A549 (cell line): ENCODE results near the gene TFF3.

Experiments
- EP300 ChIP-seq, 2 experiments: fragments of >200 bp; sonication (Bioruptor Twin); formaldehyde crosslinking; IDR thresholded peaks; 2 replicates in 1 of 2; 3 replicates in 1 of 2; pipeline ENCODE4 v1.6.1; 2016 to 2017
- POLR2A ChIP-seq: IDR thresholded peaks from 2 replicates; pipeline ENCODE4 v1.6.1; 2012; ENCODE audit warnings: mild to moderate bottlenecking, low read length

GRCh38 chr21:42264245-42265195 is 50.7 kb downstream of the TFF3 start:
- TF ChIP-seq EP300 (IDR thresholded peaks at IDR 0.05) (no peak), POLR2A (no peak)
